ENCODE data around the gene PKDREJ.

Gene PKDREJ

DNA sequence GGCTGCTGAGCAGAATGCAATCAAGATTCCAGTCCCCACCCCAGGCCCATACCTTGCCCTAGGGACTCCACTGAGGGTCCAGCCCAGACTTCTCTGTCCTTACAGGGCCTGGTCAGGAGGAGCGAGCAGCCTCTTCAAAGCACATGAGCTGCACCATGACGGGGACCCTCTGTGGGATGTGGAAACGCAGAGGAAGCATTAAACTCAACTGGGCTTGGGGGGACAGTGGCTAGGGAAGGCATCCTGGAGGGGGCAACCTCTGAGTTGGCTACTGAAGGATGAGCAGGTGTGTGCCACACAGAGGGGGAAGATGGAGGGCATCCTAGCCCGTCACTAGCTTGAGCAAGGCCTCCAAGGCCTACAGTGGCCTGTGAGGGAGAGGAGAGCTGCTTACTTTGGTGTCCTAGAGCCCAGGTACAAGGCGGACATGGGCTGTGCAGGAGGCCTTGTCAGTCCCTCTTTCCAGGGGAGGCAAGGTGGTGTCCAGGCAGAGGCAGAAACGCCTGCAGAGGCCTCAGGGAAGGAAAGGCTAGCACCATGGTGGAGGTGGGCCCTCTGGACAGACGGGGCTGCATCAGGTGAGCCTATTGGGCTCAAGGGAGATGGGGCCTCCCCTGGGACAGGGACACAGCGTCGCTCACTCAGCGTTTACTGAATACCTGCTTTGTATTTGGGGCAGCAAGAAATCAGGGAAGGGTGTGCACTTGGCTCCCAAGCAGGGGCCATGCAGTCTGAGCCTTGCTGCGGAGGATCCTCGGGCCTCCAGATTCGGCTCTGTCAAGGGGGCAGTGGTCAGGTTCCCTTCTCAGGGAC is 18.9 kb upstream of the PKDREJ start:
- no peak overlapping the region for H3K27ac ChIP-seq
- ChIA-PET POLR2A (ENCODE audit: low non-redundant PET) (no interaction called here), CTCF (no interaction called here)
- TF ChIP-seq, protein P1, sequence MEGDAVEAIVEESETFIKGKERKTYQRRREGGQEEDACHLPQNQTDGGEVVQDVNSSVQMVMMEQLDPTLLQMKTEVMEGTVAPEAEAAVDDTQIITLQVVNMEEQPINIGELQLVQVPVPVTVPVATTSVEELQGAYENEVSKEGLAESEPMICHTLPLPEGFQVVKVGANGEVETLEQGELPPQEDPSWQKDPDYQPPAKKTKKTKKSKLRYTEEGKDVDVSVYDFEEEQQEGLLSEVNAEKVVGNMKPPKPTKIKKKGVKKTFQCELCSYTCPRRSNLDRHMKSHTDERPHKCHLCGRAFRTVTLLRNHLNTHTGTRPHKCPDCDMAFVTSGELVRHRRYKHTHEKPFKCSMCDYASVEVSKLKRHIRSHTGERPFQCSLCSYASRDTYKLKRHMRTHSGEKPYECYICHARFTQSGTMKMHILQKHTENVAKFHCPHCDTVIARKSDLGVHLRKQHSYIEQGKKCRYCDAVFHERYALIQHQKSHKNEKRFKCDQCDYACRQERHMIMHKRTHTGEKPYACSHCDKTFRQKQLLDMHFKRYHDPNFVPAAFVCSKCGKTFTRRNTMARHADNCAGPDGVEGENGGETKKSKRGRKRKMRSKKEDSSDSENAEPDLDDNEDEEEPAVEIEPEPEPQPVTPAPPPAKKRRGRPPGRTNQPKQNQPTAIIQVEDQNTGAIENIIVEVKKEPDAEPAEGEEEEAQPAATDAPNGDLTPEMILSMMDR (conservative IDR thresholded peaks at IDR 0.05; ENCODE audit: low read depth) = no peak
- DNase-seq (ENCODE audit: low spot score) = no peak

DNA sequence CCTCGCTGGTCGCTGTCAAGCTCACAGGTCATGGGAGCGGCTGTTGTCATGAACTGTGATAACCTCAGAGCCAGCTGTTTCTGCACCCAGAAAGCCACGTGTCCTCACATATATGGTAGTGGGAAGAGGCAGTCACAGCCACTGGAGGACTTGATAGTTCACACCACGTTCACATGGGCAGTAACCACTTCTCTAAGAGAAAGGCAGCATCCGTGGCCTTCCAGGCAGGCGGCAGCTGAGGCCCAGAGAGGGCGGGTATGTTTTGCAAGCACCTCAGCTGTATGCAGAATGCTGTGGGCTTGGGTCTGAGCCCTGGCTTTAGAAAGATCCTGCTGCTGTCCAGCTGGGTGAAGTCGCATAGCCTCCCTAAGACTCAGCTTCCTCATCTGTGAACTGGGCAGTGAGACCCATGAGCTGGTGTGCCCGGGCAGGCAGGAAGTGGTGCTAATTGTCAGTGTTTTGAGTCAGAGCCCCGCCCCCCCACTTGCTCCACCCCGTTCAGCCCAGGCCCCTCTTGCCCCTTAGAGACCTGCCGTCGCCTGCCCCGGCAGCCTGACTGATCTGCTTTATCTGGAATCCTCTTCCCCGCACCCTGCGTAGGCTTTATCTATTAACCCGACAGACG is 18.0 kb upstream of the PKDREJ start:
- 0 out of 2 replicates have a peak overlapping the region, but pooled peaks have one; percentile 5 for H3K27ac ChIP-seq
- DNase-seq (ENCODE audit: low spot score) = no peak
- ChIA-PET CTCF (interaction anchor here (0.6 kb wide), 1 partner anchor 34 kb away, joined by 3 read pairs; no protein-coding TSS in a partner anchor), POLR2A (ENCODE audit: low non-redundant PET) (interaction anchor here (0.6 kb wide), 1 partner anchor 27 kb away, joined by 4 read pairs; no protein-coding TSS in a partner anchor)
- TF ChIP-seq, protein P1 (conservative IDR thresholded peaks at IDR 0.05; ENCODE audit: low read depth) = no peak

DNA sequence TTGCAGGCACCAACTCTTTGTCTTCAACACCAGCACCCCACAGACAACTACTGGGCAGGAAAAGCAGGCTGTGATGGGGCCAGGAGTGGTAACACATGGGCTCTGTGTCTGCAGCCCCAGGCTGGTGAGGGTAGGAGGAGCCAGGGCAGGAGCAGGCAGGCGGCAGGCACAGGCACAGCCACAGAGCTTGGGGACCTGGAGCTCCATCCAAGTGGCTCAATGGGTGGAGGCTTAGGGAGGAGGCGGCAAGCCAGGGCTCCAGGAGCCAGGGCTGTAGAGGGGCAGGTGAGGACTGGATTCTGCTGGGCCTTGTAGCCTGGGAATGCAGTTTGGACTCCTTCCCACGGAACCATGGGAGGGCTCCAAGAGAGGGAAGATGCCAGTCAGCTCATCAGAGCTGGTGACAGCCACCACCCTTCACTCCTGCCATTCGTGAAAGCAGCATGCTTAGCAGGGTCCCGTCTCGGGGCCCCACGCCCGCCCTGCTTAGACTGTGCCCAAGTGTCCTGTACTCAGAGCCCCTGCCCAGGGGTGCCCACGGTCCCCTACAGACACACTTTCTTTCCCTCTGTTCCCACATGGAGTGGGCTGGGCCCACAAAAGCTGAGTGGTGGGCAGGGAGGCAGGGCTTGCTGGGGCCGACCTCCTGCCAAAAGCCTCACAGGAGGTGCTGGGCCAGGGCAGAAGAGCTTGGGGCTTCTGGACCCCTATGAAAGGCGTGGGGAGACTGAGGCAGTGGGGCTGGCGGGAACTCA is 17.1 kb upstream of the PKDREJ start:
- ChIA-PET CTCF (interaction anchor here (0.7 kb wide), 1 partner anchor 267 kb away, joined by 5 read pairs; no protein-coding TSS in a partner anchor), POLR2A (ENCODE audit: low non-redundant PET) (interaction anchor here (0.6 kb wide), 1 partner anchor 26 kb away, joined by 4 read pairs; no protein-coding TSS in a partner anchor)
- TF ChIP-seq, protein P1 (conservative IDR thresholded peaks at IDR 0.05; ENCODE audit: low read depth) = no peak
- H3K27ac ChIP-seq = 0 out of 2 replicates have a peak overlapping the region, but pooled peaks have one; percentile 0
- DNase-seq (ENCODE audit: low spot score) = no peak

DNA sequence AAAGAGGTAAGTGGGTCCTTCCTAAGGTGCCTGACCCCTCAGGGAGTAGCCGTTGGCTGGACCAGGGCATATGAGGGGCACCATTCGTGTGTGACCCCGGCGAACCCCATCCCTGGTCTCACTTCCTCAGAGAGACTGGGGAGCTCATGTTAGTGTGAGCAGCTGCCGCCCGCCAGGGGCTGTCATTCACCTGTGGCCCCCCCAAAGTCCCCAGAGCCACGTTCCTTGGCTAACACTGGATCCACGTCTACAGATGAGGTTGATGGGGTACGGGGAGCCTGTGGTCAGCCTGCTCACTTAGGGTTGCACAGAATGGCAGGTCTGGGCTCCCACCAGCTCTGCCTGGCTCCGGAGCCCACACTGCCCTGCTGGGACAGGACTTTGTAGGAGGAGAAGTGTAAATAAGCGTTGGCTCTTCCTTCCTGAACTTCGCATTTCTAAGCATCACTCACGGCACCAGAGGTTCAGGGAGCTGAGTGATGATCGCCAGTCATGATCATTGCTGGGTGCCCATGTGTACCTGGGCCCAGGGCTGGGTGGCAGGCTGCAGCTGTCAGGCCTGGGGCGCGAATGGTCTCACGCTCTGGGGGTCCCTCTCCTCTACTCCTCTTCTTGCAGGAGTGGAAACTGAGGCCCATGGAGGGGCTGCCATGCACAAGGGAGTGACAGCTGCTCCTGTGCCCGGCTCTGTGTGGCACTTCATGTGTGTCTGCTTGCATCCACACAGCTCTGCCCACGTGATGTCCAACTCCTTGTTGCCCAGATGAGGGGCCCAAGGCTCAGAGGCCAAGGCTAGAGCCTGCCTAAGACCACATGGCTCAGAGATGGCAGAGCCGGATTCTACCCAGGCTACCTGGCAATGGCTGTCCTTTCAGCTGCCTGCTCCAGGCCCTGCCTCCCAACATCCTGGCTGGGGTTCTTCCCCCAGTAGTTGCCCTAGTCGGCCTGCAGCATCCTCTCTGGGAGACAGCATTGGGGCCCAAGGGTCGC is 15.8 kb upstream of the PKDREJ start:
- TF ChIP-seq, protein P1 (conservative IDR thresholded peaks at IDR 0.05; ENCODE audit: low read depth) = no peak
- H3K27ac ChIP-seq = no peak overlapping the region
- DNase-seq (ENCODE audit: low spot score) = no peak
- POLR2A ChIA-PET (ENCODE audit: low non-redundant PET) = no interaction called here
- CTCF ChIA-PET = no interaction called here

DNA sequence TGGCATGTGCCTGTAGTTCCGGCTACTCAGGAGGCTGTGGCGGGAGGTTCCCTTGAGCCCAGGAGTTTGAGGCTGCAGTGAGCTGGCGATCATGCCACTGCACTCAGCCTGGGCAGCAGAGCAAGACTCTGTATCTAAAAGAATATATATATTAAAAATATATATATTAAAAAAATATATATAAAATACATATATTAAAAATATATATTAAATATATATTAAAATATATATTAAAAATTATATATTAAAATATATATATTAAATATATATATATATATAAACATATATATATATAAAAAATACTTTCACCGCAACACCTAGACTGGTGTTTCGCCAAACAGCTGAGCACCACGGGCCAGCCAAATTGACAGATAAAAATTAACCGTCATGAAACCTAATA is 13.4 kb upstream of the PKDREJ start:
- TF ChIP-seq, protein P1 (conservative IDR thresholded peaks at IDR 0.05; ENCODE audit: low read depth) = no peak
- POLR2A ChIA-PET (ENCODE audit: low non-redundant PET) = no interaction called here

More for the DNA sequence above, 13.4 kb upstream of the PKDREJ start:
- no peak overlapping the region for H3K27ac ChIP-seq
- DNase-seq (ENCODE audit: low spot score) = no peak
- CTCF ChIA-PET = no interaction called here
